ENCODE data around the gene ACTR2.

- TF ChIP-seq, protein P1, sequence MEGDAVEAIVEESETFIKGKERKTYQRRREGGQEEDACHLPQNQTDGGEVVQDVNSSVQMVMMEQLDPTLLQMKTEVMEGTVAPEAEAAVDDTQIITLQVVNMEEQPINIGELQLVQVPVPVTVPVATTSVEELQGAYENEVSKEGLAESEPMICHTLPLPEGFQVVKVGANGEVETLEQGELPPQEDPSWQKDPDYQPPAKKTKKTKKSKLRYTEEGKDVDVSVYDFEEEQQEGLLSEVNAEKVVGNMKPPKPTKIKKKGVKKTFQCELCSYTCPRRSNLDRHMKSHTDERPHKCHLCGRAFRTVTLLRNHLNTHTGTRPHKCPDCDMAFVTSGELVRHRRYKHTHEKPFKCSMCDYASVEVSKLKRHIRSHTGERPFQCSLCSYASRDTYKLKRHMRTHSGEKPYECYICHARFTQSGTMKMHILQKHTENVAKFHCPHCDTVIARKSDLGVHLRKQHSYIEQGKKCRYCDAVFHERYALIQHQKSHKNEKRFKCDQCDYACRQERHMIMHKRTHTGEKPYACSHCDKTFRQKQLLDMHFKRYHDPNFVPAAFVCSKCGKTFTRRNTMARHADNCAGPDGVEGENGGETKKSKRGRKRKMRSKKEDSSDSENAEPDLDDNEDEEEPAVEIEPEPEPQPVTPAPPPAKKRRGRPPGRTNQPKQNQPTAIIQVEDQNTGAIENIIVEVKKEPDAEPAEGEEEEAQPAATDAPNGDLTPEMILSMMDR (IDR thresholded peaks at IDR 0.05), result no peak
- no peak for TF ChIP-seq EP300 (IDR thresholded peaks at IDR 0.05)
- no peak for TF ChIP-seq POLR2AphosphoS5 (IDR thresholded peaks at IDR 0.05)
- no peak for TF ChIP-seq POLR2A (IDR thresholded peaks at IDR 0.05)
Observed at GRCh38 chr2:65263986-65264385, 36.4 kb downstream of the ACTR2 start.
